Measurements from ENCODE around the gene AUTS2. TPM values are rescaled to one million over a fixed set of nuclear protein-coding genes. Genes with fewer than 3 reads are reported as not detected.
A peak's percentile ranks its signal among the peaks of the same experiment; 100 is the strongest.

The AUTS2 gene
- total and polyA plus RNA-seq, 2 donors (not counting 1 experiment from before 2014, with no cell fraction given), result 0.60 to 9.1 TPM

DNA sequence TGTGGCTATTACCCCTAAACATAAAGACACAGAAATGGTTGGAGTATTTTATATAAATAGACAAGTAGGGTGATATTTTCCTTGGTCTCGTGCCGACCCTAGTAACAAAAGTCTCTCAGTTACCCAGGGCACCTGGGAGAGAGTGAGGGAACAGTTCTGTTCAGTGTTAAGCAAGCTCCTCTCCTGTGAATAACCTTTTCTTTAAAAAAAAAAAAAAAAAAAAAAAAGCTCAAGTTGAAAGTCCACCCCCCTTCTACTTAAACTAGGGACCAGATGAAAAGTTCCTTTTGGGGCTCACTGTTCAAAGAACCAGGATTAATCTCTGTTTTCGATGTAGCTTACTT lies 896.7 kb downstream of the AUTS2 start:
- Histone ChIP-seq H4K20me1 (ENCODE audit: control insufficient read depth, extremely low read depth, insufficient read depth, low read length) (no peaks in the 10 kb centered on the region), H3K4me3 (replicated peaks in 1 of 4; ENCODE audit: control extremely low read depth in 1 of 4, insufficient read depth in 1 of 4, low read depth in 3 of 4, low read length in 4 of 4) (no peak overlapping the region)

GRCh38 chr7:70497793-70498192 lies 899.5 kb downstream of the AUTS2 start:
- Histone ChIP-seq H3K4me3 (replicated peaks in 1 of 4; ENCODE audit: control extremely low read depth in 1 of 4, insufficient read depth in 1 of 4, low read depth in 3 of 4, low read length in 4 of 4) (no peak overlapping the region), H2AFZ (ENCODE audit: low read length) (no peak overlapping the region), H3K9me3 (ENCODE audit: control insufficient read depth, insufficient read depth, low read depth, low read length) (no peaks in the 10 kb centered on the region), H4K20me1 (ENCODE audit: control insufficient read depth, extremely low read depth, insufficient read depth, low read length) (no peaks in the 10 kb centered on the region), H3K27ac (ENCODE audit: insufficient read depth, low read length) (no peak overlapping the region), H3K9ac (ENCODE audit: insufficient read depth, low read length) (no peak overlapping the region), H3K79me2 (ENCODE audit: control insufficient read depth, insufficient read depth, low read length) (no peaks in the 10 kb centered on the region), H3K4me1 (ENCODE audit: control insufficient read depth, extremely low read depth, insufficient read depth, low read length) (no peaks in the 10 kb centered on the region), H3K36me3 (ENCODE audit: control insufficient read depth, insufficient read depth, low read length) (no peaks in the 10 kb centered on the region), H3K27me3 (ENCODE audit: control insufficient read depth, insufficient read depth, low read length) (no peaks in the 10 kb centered on the region), H3K4me2 (ENCODE audit: extremely low read depth, insufficient read depth, low read length) (no peak overlapping the region)
- DNase-seq (ENCODE audit: low read depth in 2 of 2), result no peak
- TF ChIP-seq, protein P1, sequence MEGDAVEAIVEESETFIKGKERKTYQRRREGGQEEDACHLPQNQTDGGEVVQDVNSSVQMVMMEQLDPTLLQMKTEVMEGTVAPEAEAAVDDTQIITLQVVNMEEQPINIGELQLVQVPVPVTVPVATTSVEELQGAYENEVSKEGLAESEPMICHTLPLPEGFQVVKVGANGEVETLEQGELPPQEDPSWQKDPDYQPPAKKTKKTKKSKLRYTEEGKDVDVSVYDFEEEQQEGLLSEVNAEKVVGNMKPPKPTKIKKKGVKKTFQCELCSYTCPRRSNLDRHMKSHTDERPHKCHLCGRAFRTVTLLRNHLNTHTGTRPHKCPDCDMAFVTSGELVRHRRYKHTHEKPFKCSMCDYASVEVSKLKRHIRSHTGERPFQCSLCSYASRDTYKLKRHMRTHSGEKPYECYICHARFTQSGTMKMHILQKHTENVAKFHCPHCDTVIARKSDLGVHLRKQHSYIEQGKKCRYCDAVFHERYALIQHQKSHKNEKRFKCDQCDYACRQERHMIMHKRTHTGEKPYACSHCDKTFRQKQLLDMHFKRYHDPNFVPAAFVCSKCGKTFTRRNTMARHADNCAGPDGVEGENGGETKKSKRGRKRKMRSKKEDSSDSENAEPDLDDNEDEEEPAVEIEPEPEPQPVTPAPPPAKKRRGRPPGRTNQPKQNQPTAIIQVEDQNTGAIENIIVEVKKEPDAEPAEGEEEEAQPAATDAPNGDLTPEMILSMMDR (conservative IDR thresholded peaks at IDR 0.05 in 1 of 2, IDR thresholded peaks at IDR 0.05 in 1 of 2; ENCODE audit: low read depth in 1 of 2, low read length in 2 of 2), result no peak
- TF ChIP-seq EZH2 (IDR thresholded peaks at IDR 0.05; ENCODE audit: low read length, missing control alignments), result no peak

More for the DNA sequence above, 896.7 kb downstream of the AUTS2 start:
- Histone ChIP-seq H3K27me3 (ENCODE audit: control insufficient read depth, insufficient read depth, low read length) (no peaks in the 10 kb centered on the region), H2AFZ (ENCODE audit: low read length) (no peak overlapping the region), H3K9ac (ENCODE audit: insufficient read depth, low read length) (no peak overlapping the region), H3K9me3 (ENCODE audit: control insufficient read depth, insufficient read depth, low read depth, low read length) (no peaks in the 10 kb centered on the region), H3K27ac (ENCODE audit: insufficient read depth, low read length) (no peak overlapping the region), H3K4me1 (ENCODE audit: control insufficient read depth, extremely low read depth, insufficient read depth, low read length) (no peaks in the 10 kb centered on the region), H3K36me3 (ENCODE audit: control insufficient read depth, insufficient read depth, low read length) (no peaks in the 10 kb centered on the region), H3K79me2 (ENCODE audit: control insufficient read depth, insufficient read depth, low read length) (no peaks in the 10 kb centered on the region), H3K4me2 (ENCODE audit: extremely low read depth, insufficient read depth, low read length) (no peak overlapping the region)
- TF ChIP-seq, protein P1 (conservative IDR thresholded peaks at IDR 0.05 in 1 of 2, IDR thresholded peaks at IDR 0.05 in 1 of 2; ENCODE audit: low read depth in 1 of 2, low read length in 2 of 2), result no peak
- TF ChIP-seq EZH2 (IDR thresholded peaks at IDR 0.05; ENCODE audit: low read length, missing control alignments), result no peak
- no peak for DNase-seq (ENCODE audit: low read depth in 2 of 2)

GRCh38 chr7:70498232-70498992 lies 900.1 kb downstream of the AUTS2 start:
- TF ChIP-seq EZH2 (IDR thresholded peaks at IDR 0.05; ENCODE audit: low read length, missing control alignments), result no peak
- TF ChIP-seq, protein P1 (conservative IDR thresholded peaks at IDR 0.05 in 1 of 2, IDR thresholded peaks at IDR 0.05 in 1 of 2; ENCODE audit: low read depth in 1 of 2, low read length in 2 of 2), result no peak
- H4K20me1 ChIP-seq (ENCODE audit: control insufficient read depth, extremely low read depth, insufficient read depth, low read length), result no peaks in the 10 kb centered on the region
- no peak overlapping the region for H3K4me3 ChIP-seq (replicated peaks in 1 of 4; ENCODE audit: control extremely low read depth in 1 of 4, insufficient read depth in 1 of 4, low read depth in 3 of 4, low read length in 4 of 4)
- no peaks in the 10 kb centered on the region for H3K79me2 ChIP-seq (ENCODE audit: control insufficient read depth, insufficient read depth, low read length)
- H3K4me1 ChIP-seq (ENCODE audit: control insufficient read depth, extremely low read depth, insufficient read depth, low read length), result no peaks in the 10 kb centered on the region
- H3K4me2 ChIP-seq (ENCODE audit: extremely low read depth, insufficient read depth, low read length), result no peak overlapping the region
- no peak overlapping the region for H3K27ac ChIP-seq (ENCODE audit: insufficient read depth, low read length)
- no peaks in the 10 kb centered on the region for H3K27me3 ChIP-seq (ENCODE audit: control insufficient read depth, insufficient read depth, low read length)
- H2AFZ ChIP-seq (ENCODE audit: low read length), result no peak overlapping the region
- DNase-seq (ENCODE audit: low read depth in 2 of 2), result peak in 1 of 2 donors; percentile 18
- H3K9ac ChIP-seq (ENCODE audit: insufficient read depth, low read length), result no peak overlapping the region
- no peaks in the 10 kb centered on the region for H3K36me3 ChIP-seq (ENCODE audit: control insufficient read depth, insufficient read depth, low read length)
- H3K9me3 ChIP-seq (ENCODE audit: control insufficient read depth, insufficient read depth, low read depth, low read length), result no peaks in the 10 kb centered on the region
